ENCODE data around the gene ZNF320.
"Not testable (repeated sequence)": the region's sequence is repeated elsewhere in the genome, so short reads cannot be mapped to it uniquely, and the experiment has no call there.

ZNF320 gene

DNA sequence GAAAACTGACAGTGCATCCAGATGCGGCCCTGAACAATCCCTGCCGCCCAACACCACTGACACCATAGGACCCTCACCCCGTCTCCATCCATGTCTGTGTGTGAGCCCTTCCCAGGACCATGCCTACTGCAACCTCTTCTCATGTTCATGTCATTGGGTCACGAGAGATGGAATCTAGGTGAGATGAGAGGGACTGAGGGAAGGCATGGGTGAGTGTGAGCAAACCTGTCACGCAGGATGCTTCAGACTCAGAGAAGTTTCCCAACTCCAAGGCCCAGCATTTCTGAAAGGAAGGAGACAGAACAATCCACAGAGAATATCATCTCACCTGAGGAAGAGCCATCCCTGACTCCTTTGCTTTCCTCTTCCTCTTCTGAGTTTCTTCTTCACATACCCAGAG lies 20.1 kb upstream of the ZNF320 start:
- no peak for DNase-seq

DNA sequence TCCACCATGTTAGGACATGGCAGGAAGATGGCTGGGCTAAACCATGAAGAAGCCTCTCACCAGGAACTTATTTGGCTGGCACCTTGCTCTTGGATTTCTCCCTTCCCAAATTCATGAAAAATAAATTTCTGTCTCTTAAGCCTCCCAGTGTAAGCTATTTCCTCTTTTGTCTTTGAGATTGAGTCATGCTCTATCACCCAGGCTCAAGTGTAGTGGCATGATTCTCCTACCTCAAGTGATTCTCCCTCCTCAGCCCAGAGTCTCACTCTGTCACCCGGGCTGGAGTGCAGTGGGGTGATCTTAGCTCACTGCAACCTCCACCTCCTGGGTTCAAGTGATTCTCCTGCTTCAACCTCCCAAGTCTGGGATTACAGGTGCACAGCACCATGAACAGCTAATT lies 13.2 kb upstream of the ZNF320 start:
- no peak for DNase-seq

DNA sequence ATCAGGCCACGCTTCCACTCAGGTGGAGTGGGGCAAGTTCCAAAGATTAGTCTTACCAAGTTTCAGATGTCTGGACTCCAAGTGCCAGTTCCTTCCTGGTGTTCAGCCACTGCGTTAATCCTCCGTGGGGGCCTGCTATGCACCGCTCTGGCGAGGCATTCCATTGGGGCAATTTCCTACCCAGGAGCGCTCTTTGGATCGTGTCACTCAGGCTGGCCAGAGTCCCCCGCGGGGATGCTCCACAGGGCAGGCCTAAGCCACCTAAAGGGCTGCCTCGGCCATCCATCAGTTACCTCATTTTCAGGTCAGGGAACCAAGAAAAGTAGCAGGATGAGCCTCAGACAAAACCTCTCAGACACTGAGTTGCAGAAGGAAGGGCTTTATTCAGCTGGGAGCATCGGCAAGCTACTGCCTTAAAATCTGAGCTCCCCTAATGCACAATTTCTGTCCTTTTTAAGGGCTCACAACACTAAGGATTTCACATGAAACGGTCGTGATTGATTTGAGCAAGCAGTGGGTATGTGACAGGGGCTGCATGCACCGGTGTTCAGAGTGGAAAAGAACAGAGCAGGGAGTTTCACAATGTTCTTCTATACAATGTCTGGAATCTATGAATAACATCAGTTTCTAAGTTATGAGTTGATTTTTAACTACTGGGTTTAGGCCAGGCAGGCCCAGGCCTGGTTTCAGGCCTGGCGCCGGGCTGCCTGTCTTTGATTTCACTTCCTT lies 6.8 kb upstream of the ZNF320 start:
- DNase-seq: not testable (repeated sequence)

DNA sequence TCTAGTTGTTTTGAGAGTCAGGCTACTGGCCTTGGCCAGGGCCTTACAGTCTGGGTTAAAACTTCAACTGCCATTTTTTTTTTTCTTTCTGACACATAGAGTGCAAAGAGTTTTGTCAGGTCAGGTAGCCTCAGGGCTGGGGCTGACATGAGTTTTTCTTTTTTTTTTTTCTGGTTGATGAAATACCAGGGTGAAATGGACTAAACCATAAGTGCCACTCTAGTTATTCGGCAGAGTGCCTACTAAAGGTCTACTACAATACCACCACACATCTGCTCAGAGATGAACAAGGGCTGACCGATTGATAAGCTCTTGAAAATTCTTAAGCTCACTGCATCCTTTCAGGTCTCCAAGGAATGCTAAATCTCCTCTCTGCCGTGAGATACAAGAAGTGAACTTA lies 4.4 kb upstream of the ZNF320 start:
- DNase-seq: no peak

DNA sequence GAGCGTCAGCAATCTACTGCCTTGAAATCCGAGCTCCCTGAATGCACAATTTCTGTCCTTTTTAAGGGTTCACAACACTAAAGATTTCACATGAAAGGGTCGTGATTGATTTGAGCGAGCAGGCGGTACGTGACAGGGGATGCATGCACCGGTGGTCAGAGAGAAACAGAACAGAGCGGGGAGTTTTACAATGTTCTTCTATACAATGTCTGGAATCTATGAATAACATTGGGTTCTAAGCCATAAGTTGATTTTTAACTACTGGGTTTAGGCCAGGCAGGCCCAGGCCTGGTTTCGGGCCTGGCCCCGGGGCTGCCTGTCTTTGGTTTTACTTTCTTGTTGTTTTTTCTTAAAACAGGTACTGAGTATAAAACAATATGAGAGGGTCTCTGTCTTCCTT lies 1.2 kb upstream of the ZNF320 start:
- DNase-seq: not testable (repeated sequence)

DNA sequence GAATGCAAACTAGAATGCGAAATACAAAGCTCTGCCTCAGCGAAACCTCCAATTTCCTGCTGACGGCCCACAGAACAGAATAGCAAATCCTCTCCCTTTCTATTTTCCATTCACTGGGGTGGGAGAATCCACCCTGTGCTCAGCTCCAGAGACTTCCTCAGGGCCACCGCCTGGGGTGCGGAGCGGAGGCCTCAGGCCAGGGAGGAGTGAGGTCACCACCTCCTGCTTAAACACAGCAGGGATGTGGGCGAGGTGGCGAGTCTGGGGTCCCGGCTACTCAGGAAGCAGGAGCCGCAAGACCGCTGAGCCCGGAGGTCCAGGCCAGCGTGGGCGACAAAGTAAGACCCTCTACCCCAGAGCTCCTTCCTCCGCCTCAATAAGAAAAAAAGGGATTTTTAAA lies 666 bp upstream of the ZNF320 start:
- no peak for DNase-seq

DNA sequence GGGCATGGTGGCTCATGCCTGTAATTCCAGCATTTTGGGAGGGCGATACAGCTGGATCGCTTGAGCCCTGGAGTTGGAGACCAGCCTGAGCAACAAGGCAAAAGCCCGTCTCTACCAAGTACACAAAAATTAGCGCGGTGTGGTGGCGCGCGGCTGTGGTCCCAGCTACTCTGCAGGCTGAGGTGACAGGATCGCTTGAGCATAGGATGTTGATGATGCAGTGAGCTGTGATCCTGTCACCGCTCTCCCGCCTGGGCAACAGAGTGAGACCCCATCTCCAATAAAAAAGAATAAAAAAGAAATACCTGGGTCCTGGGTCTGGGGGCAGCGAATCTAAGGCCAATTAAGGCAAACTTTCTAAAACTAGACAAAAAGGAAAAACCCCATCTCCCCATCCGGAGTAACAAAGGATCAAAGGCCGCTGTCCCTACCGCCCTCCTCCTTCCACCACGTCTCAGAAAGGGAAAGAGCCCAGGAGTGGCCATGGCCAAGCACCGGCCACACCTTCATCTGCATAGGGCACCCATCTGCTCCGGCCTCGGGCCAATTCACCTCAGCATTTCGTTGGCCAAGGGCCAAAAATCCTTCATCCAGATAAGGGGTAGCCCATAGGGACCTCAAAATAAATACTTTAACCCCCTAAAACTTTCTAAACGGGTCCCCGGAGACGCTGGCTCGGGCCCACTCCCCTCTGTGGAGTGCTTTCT lies 851 bp downstream of the ZNF320 start:
- no peak for DNase-seq

DNA sequence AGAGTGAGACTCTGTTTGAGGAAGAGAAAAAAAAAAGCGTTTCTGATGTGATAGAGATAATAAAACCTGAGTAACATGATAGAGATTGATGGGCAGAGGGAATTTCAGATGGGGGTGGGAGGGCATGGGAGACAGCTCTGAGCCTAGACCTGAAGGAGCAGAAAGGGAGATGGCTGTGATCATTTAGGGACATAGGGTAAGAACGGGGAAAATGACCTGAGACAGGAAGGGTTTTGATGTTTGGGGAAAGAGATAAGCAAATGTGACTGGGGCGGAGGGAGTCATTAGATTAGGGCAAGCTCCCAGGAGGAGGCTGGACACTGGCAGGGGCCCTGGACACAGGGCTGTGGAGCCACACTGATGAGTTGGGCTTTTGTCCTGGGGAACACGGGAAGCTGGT lies 6.1 kb downstream of the ZNF320 start:
- DNase-seq: no peak

DNA sequence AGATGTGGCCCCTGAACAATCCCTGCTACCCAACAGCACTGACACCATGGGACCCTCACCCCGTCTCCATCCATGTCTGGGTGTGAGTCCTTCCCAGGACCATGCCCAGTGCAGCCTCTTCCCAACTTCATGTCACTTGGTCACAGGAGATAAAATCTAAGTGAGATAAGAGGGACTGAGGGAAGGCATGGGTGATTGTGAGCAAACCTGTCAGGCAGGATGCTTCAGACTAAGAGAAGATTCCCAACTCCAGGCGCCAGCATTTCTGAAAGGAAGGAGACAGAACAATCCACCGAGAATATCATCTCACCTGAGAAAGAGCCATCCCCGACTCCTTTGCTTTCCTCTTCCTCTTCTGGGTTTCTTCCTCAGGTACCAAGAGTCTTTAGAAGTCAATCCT lies 7.5 kb downstream of the ZNF320 start:
- no peak for DNase-seq

DNA sequence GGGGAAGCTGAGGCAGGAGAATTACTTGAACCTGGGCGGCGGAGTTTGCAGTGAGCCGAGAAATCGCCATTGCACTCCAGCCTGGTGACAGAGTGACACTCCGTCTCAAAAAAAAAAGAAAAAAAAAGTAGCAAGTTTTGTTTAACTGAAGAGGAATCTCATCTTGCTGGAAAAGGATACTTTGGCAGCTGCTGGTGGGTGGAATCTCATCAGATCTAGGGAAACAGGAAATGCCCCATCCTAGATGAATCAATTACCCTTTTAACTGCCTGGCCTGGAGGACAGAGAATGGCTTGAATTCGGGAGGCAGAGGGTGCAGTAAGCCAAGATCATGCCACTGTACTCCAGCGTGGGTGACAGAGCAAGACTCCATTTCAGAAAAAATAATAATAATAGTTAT lies 8.4 kb downstream of the ZNF320 start:
- no peak for DNase-seq

DNA sequence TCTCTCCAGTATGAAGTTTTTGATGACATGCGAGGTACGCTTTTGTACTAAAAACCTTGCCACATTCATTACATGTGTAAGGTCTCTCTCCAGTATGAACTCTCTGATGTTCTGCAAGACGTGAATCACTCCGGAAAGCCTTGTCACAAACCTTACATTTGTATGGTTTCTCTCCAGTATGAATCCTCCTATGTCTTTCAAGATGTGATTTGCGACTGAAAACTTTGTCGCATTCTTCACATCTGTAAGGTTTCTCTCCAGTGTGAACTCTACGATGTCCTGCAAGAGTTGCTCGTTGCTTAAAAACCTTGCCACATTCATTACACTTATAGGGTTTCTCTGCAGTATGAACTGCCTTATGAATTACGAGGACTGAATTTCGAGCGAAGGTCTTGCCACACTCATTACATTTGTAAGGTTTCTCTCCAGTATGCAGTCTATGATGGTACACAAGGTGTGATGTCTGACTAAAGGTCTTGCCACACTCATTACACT lies 16.5 kb downstream of the ZNF320 start:
- no peak for DNase-seq

DNA sequence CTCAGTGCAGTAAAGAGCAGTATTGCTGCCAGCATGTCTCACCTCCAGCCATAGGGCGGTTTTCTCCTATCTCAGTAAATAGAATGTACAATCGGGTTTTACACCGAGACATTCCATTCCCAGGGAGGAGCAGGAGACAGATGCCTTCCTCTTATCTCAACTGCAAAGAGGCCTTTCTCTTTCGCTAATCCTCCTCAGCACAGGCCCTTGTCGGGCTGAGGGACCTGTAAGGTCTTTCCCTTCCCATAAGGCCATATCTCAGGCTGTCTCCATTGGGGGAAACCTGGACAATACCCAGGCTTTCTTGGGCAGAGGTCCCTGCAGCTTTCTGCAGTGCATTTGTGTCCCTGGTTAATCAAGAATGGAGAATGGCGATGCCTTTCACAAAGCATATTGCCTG lies 24.4 kb downstream of the ZNF320 start:
- DNase-seq: not testable (repeated sequence)

DNA sequence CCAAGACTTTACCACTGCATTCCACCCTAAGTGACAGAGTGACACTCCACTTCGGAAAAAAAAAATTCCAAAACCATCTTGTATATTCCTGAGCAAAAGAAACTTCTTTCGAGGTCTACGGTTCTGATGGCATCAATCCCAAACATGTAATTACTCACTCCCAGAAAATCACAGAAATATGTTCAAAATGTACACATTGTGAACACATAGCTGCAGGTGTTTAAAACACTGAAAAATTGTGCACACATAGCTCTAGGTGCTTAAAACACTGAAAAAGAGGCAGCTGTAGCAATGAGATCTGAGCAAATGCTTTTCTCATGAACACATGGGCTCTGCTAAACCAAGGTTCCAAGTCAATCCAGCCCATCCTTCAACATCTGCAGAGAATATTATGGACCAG lies 26.0 kb downstream of the ZNF320 start:
- DNase-seq: no peak

DNA sequence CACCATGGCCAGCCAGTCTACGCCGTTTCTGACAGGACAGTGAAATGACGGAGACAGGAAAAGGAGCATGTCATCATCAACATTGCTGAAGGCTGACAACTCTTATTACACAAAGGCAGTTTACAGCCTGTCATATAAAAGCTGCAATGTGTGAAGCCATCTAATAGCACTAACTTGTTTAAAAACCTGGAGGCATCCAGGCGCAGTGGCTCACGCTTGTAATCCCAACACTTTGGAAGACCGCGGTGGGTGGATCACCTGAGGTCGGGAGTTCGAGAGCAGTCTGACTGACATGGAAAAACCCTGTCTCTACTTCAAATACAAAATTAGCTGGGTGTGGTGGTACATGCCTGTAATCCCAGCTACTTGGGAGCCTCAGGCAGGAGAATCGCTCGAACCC lies 29.4 kb downstream of the ZNF320 start:
- DNase-seq: not testable (repeated sequence)

DNA sequence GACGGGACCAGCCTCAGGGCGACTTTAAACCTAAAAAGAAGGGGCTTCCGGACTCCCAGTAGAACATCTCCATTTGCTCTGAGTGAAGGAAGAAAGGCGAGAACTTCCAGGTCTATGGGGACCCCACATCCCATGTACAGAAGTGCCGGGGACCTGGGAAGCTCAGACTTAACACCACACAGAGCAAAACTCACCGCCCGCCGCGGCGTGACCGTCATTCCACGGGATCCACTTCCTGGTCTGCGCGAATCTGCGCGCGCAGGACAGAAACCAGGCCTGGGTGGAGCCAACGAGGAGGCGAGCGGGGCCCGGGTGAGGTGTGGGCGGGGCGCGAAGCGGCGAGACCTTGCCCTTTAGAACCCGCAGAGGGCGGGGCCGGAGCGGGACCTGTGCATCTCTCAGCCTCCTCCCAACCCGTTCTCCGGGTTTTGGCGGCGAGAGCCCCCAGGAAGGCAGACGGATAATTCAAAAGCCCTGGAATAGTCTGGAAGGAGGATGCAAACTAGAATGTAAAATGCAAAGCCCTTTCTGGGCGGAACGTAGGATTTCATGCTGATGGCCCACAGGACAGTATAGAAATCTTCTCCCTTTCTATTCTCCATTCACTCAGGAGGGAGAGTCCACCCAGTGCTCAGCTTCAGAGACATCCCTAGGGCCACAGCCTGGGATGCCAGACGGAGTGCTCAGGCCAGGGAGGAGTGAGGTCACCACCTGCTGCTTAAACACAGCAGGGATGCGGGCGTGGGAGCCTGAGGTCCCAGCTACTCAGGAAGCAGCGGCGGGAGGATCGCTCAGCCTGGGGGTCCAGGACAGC lies 39.9 kb downstream of the ZNF320 start, which contains the start of gene ZNF468:
Gene ZNF468 (minus strand): TSS at position 242 of the 814 bp plus-strand sequence. CDS start 3,347 bp downstream, outside the sequence.
- DNase-seq: peak in 1 of 2 experiments; percentile 1

DNA sequence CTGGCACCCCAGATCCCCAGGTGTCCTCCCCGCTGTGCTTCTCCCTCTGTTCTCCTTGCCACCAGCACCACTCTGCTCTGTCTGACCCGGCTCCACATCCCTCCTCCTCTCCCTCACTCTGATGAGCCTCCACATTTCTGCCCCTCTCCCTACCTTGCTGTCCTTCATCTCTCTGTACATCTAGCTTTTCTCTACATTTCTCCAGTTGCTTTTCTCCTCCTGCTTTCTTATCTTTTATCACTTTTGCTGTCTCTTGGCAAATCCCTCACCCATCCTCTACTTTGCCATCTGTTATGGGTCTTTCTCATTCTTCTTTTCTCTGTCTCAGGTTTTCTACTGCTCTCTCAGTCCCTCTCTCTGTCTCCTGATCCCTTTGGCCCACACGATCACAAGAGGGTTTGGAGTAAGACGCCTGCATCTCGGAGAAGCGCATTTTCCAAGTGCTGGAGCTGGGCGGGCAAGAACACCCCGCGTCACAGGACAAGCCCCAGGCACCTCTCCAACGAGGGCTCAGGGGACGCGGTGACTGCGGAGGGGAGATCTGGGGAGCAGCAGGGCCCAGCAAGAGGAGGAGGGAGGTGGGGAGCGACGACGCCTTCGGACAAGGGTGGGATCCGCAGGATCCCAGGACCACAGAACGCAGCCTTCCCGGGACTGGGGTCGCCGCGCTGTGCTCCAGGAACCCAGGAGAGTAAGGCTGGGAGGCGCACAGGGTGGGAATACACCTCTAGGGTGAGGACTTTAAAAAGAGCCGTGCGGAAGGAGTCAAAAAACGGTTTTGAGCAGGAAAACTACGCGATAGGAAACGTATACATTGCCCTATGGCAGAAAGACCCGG lies 40.7 kb downstream of the ZNF320 start:
- not testable (repeated sequence) for DNase-seq

All from NCI-H446 (cell line).